Spleen (tissue), 11 donors: ENCODE results near the gene RBBP4. TPM values are rescaled to one million over a fixed set of nuclear protein-coding genes. Genes with fewer than 3 reads are reported as not detected.

Experiments used
- DNase-seq: peaks from one replicate; pipeline ENCODE4 v3.0.0-alpha.2; 2020
- H3K27ac ChIP-seq, 8 donors: fragments of 200-600 bp; sonication (generic) in 7 of 8; 1 replicate in 4 of 8; 2 replicates in 4 of 8; pipeline versions ENCODE4 v1.5.0 to v1.8.0; 2016 to 2021; ENCODE audit warnings: inconsistent platforms in 4 of 8, mild to moderate bottlenecking in 4 of 8, moderate library complexity in 1 of 8
- H3K27me3 ChIP-seq, 7 donors: fragments of 200-600 bp; sonication (generic) in 6 of 7; replicated peaks in 1 of 7; 1 replicate in 4 of 7; 2 replicates in 3 of 7; pipeline versions ENCODE4 v1.5.0 to v1.8.0; 2016 to 2021; ENCODE audit warnings: inconsistent platforms in 3 of 7, mild to moderate bottlenecking in 1 of 7
- H3K36me3 ChIP-seq, 6 donors: fragments of 200-600 bp; sonication (generic) in 5 of 6; 1 replicate in 4 of 6; 2 replicates in 2 of 6; pipeline versions ENCODE4 v1.5.0 to v1.8.0; 2016 to 2021; ENCODE audit warnings: inconsistent platforms in 2 of 6
- H3K4me1 ChIP-seq, 6 donors: fragments of 200-600 bp; sonication (generic) in 5 of 6; 1 replicate in 3 of 6; 2 replicates in 3 of 6; pipeline versions ENCODE4 v1.5.0 to v1.8.0; 2016 to 2021; ENCODE audit warnings: inconsistent platforms in 3 of 6
- H3K4me3 ChIP-seq, 8 donors: fragments of 200-600 bp; sonication (generic) in 7 of 8; 1 replicate in 4 of 8; 2 replicates in 4 of 8; pipeline versions ENCODE4 v1.5.0 to v1.8.0; 2016 to 2021; ENCODE audit warnings: inconsistent platforms in 4 of 8, mild to moderate bottlenecking in 4 of 8, moderate library complexity in 2 of 8
- H3K9me3 ChIP-seq, 8 donors: fragments of 200-600 bp; sonication (generic) in 7 of 8; 1 replicate in 4 of 8; 2 replicates in 4 of 8; pipeline versions ENCODE4 v1.5.0 to v1.8.0; 2016 to 2021; ENCODE audit warnings: inconsistent platforms in 4 of 8
- CTCF ChIP-seq, 11 experiments: fragments of 200-600 bp in 7 of 11; fragments of 450-650 bp in 4 of 11; sonication (generic) in 4 of 11; IDR thresholded peaks in 8 of 11; conservative IDR thresholded peaks in 3 of 11; 1 replicate in 7 of 11; 2 replicates in 4 of 11; pipeline versions ENCODE4 v1.4.0 to v1.8.0; 2016 to 2021; ENCODE audit warnings: antibody characterized with exemption in 11 of 11, inconsistent platforms in 4 of 11, mild to moderate bottlenecking in 1 of 11
- POLR2A ChIP-seq, 3 donors: fragments of 450-650 bp; IDR thresholded peaks; one replicate each; pipeline ENCODE4 v1.5.1; 2017; ENCODE audit warnings: antibody characterized with exemption in 3 of 3, mild to moderate bottlenecking in 1 of 3
- POLR2AphosphoS5 ChIP-seq, 3 donors: sonication (generic); formaldehyde crosslinking; IDR thresholded peaks; one replicate each; pipeline ENCODE4 v1.5.1; 2017; ENCODE audit warnings: antibody characterized with exemption in 3 of 3
- WGBS, 5 donors: extraction: QIAGEN DNeasy Blood & Tissue Kit in 3 of 5; methylation state at CpG; one replicate each; pipeline versions ENCODE4 v1.1.5 to v1.1.7; 2013 to 2018; 5-methylcytosine and 5-hydroxymethylcytosine counted together
- intact Hi-C: fragments of 100-400 bp; cut with DNase I; formaldehyde crosslinking; loops from one replicate; pipeline ENCODE4 v1.15.0; 2023; ENCODE audit warnings: low total_unique reads
- polyA plus RNA-seq, 3 donors: library from polyadenylated mRNA; stranded (reverse); fragments of 200-250 nt; gene quantifications; one replicate each; pipeline ENCODE4 v1.2.1, GENCODE V29; 2013
- total RNA-seq, 7 donors: library from RNA; depleted of rRNA in 3 of 7; stranded (reverse); fragments of >200 nt in 3 of 7; fragmentation: NEBNext Ultra II Directional in 4 of 7; extraction: Animal tissue kit (Norgen Biotek cat#: 25700) in 4 of 7; gene quantifications; one replicate each; pipeline versions ENCODE4 v1.1.0 to v1.2.1, GENCODE V29; 2016 to 2021
- donor health status: healthy with polysubstance abuse.
- donor health status: DM: no; HTN: no; CAD: no; lungs with moderate emphysema.
- donor health status: DM: no; HTN: no; CAD: no.
- donor health status: Bipolar disorder and iron deficiency.
- donor health status: healthy.
- donor health status: DM: no; HTN: no; CAD: no.
- donor health status: DM: yes; HTN: yes; CAD: no.

The RBBP4 gene
- total and polyA plus RNA-seq, 10 donors, result 42.4 to 181 (median 132) TPM

GRCh38 chr1:32644426-32644825, 6.6 kb upstream of the RBBP4 start:
- intact Hi-C loops, result no loop called here
- Histone ChIP-seq H3K4me3 (no peak overlapping the region), H3K9me3 (no peaks in the 10 kb centered on the region), H3K36me3 (peaks cover 0 to 36% (median 0%) of the 10 kb centered on the region in 6 donors), H3K27ac (no peak overlapping the region), H3K4me1 (peaks cover 9 to 53% (median 30%) of the 10 kb centered on the region in 6 donors), H3K27me3 (no peaks in the 10 kb centered on the region)
- WGBS, 5 donors, result 78 to 96% (median 80%) methylated on average over 4 of the region's 4 CpGs
- no peak for TF ChIP-seq POLR2AphosphoS5 (IDR thresholded peaks at IDR 0.05)
- no peak for TF ChIP-seq CTCF (IDR thresholded peaks at IDR 0.05 in 8 of 11, conservative IDR thresholded peaks at IDR 0.05 in 3 of 11)
- no peak for TF ChIP-seq POLR2A (IDR thresholded peaks at IDR 0.05)
- no peak for DNase-seq

DNA sequence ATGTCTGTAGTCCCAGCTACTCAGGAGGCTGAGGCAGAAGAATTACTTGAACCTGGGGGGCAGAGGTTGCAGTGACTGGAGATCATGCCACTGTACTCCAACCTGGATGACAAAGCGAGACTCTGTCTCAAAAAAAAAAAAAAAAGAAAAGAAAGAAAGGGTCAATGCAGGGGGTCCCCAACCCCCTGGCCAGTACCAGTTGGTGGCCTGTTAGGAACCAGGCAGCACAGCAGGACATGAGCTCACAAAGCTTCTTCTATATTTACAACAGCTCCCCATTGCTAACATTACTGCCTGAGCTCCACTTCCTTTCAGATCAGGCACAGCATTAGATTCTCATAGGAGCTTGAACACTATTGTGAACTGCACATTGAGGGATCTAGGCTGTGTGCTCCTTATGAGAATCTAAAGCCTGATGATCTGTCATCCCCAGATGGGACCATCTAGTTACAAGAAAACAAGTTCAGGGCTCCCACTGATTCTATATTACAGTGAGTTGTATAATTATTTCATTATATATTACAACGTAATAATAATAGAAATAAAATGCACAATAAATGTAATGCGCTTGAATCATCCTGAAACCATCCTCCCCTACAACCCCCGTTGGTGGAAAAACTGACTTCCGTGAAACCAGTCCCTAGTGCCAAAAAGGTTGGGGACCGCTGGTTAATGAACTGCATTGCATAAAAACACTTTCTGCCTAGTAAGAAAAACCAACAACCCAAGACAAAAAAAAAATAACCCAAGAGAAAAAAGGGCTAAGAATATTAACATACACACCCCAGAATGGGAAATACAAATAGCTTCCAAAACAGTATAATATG, 3.5 kb upstream of the RBBP4 start:
- WGBS, 5 donors, result 71 to 91% (median 81%) methylated on average over 6 of the region's 6 CpGs
- H3K27ac ChIP-seq, result no peak overlapping the region
- intact Hi-C loops, result no loop called here

GRCh38 chr1:32650248-32650751, 708 bp upstream of the RBBP4 start, which contains the start of gene ZBTB8OS:
Gene ZBTB8OS (minus strand): TSS chr1:32650550. CDS start chr1:32650529, 21 bp downstream.
- H3K36me3 ChIP-seq, result peaks cover 0 to 50% (median 18%) of the 10 kb centered on the region in 6 donors
- peaks cover 43 to 81% (median 74%) of the 10 kb centered on the region in 6 donors for H3K4me1 ChIP-seq
- no peaks in the 10 kb centered on the region for H3K27me3 ChIP-seq
- intact Hi-C loops, result no loop called here
- H3K27ac ChIP-seq, result peak within 1 kb of the TSS; percentile 97 to 100 (median 99)
- TF ChIP-seq POLR2A (IDR thresholded peaks at IDR 0.05) (peak in 2 of 3 donors; percentile 50 to 75), CTCF (IDR thresholded peaks at IDR 0.05 in 8 of 11, conservative IDR thresholded peaks at IDR 0.05 in 3 of 11) (peak in 1 of 11 experiments; percentile 14), POLR2AphosphoS5 (IDR thresholded peaks at IDR 0.05) (peak in 2 of 3 donors; percentile 43 to 92)
- 0 to 1% (median 0%) methylated on average over 21 of the region's 21 CpGs for WGBS, 5 donors
- H3K4me3 ChIP-seq, result peak within 1 kb of the TSS; percentile 65 to 91 (median 82)
- H3K9me3 ChIP-seq, result no peaks in the 10 kb centered on the region
- peak; percentile 95 for DNase-seq

More for the DNA sequence above, 3.5 kb upstream of the RBBP4 start:
- Histone ChIP-seq H3K4me1 (peaks cover 18 to 58% (median 48%) of the 10 kb centered on the region in 6 donors), H3K9me3 (no peaks in the 10 kb centered on the region), H3K36me3 (peaks cover 0 to 27% (median 0%) of the 10 kb centered on the region in 6 donors), H3K4me3 (no peak overlapping the region), H3K27me3 (no peaks in the 10 kb centered on the region)
- TF ChIP-seq POLR2A (IDR thresholded peaks at IDR 0.05), result no peak
- TF ChIP-seq POLR2AphosphoS5 (IDR thresholded peaks at IDR 0.05), result no peak
- TF ChIP-seq CTCF (IDR thresholded peaks at IDR 0.05 in 8 of 11, conservative IDR thresholded peaks at IDR 0.05 in 3 of 11), result no peak
- DNase-seq, result no peak
